22Rv1 (cell line): ENCODE data around the gene TMSB4X.
"Not testable (repeated sequence)": the region's sequence is repeated elsewhere in the genome, so short reads cannot be mapped to it uniquely, and the experiment has no call there.

Experiments used
- H3K27ac ChIP-seq: fragments of 450-650 bp; 2 replicates; pipeline ENCODE4 v1.5.1; 2017
- CTCF ChIP-seq: fragments of 450-650 bp; IDR thresholded peaks from 2 replicates; pipeline ENCODE4 v1.5.1; 2017; ENCODE audit warnings: mild to moderate bottlenecking
- ZFX ChIP-seq: fragments of 450-650 bp; IDR thresholded peaks from 2 replicates; pipeline ENCODE4 v1.6.1; 2017; ENCODE audit warnings: antibody characterized with exemption, borderline replicate concordance

The TMSB4X gene

GRCh38 chrX:13009844-13010243 is 34.9 kb downstream of the TMSB4X start:
- TF ChIP-seq ZFX (no peak), CTCF (no peak)
- H3K27ac ChIP-seq, result no peak overlapping the region

- TF ChIP-seq CTCF, result no peak
- no peak for TF ChIP-seq ZFX
- no peak overlapping the region for H3K27ac ChIP-seq
These were observed 35.6 kb downstream of the TMSB4X start for GRCh38 chrX:13010546-13010945.

GRCh38 chrX:13013363-13014110 is 38.6 kb downstream of the TMSB4X start:
- TF ChIP-seq ZFX, result no peak
- no peak for TF ChIP-seq CTCF
- no peak overlapping the region for H3K27ac ChIP-seq

- no peak overlapping the region for H3K27ac ChIP-seq
- TF ChIP-seq CTCF (no peak), ZFX (no peak)
These were observed 39.5 kb downstream of the TMSB4X start for GRCh38 chrX:13014111-13015096.

GRCh38 chrX:13015536-13016236 is 40.8 kb downstream of the TMSB4X start:
- H3K27ac ChIP-seq, result no peak overlapping the region
- TF ChIP-seq ZFX (no peak), CTCF (no peak)

- not testable (repeated sequence) for H3K27ac ChIP-seq
These were observed 41.8 kb downstream of the TMSB4X start for GRCh38 chrX:13016731-13017130.

GRCh38 chrX:13022926-13023325 is 48.0 kb downstream of the TMSB4X start:
- H3K27ac ChIP-seq, result no peak overlapping the region
- TF ChIP-seq CTCF (no peak), ZFX (no peak)
